ENCODE data around the gene TNK2. TPM values are rescaled to one million over a fixed set of nuclear protein-coding genes. Genes with fewer than 3 reads are reported as not detected.

The TNK2 gene
- total RNA-seq, 1 donor from 2014 or later: 39.1 TPM

- DNase-seq (ENCODE audit: low read depth): peak; percentile 79
- H3K9me3 Mint-ChIP-seq (ENCODE audit: unreplicated experiment): no peaks in the 10 kb centered on the region
- Histone ChIP-seq H3K4me3 (ENCODE audit: insufficient read depth, low read depth, low read length) (peak overlapping the region; percentile 78), H3K9me3 (ENCODE audit: insufficient read depth, low read depth, low read length) (no peaks in the 10 kb centered on the region), H3K4me2 (ENCODE audit: low read length) (peak overlapping the region; percentile 100), H3K27me3 (ENCODE audit: insufficient read depth, low read length) (no peaks in the 10 kb centered on the region), H4K20me1 (ENCODE audit: insufficient read depth, low read length) (peaks cover 18% of the 10 kb centered on the region), H3K9ac (ENCODE audit: low read length) (peak overlapping the region; percentile 80), H3K36me3 (ENCODE audit: insufficient read depth, low read length) (no peaks in the 10 kb centered on the region), H3K79me2 (ENCODE audit: insufficient read depth, low read length) (peaks cover 62% of the 10 kb centered on the region), H3K4me1 (ENCODE audit: insufficient read depth, low read length) (peaks cover 64% of the 10 kb centered on the region), H2AFZ (ENCODE audit: low read depth, low read length) (peak overlapping the region; percentile 84), H3K27ac (ENCODE audit: low read depth, low read length) (peak overlapping the region; percentile 41)
- TF ChIP-seq EZH2 (IDR thresholded peaks at IDR 0.05; ENCODE audit: insufficient read depth, low read length) (no peak), CTCF (IDR thresholded peaks at IDR 0.05; ENCODE audit: insufficient read depth, low read depth, low read length) (no peak)
- H3K4me3 Mint-ChIP-seq (ENCODE audit: unreplicated experiment): peak overlapping the region; percentile 83
- no peak for FAIRE-seq
- peak overlapping the region; percentile 66 for H3K27ac Mint-ChIP-seq (ENCODE audit: unreplicated experiment)
- no peaks in the 10 kb centered on the region for H3K36me3 Mint-ChIP-seq (ENCODE audit: low read depth, unreplicated experiment)
- peaks cover 37% of the 10 kb centered on the region for H3K4me1 Mint-ChIP-seq (ENCODE audit: low read depth, unreplicated experiment)
- no peaks in the 10 kb centered on the region for H3K27me3 Mint-ChIP-seq (ENCODE audit: low read depth, unreplicated experiment)
Measured at GRCh38 chr3:195896361-195897080, 11.8 kb downstream of the TNK2 start.

GRCh38 chr3:195895861-195896360 is 12.4 kb downstream of the TNK2 start:
- TF ChIP-seq CTCF (IDR thresholded peaks at IDR 0.05; ENCODE audit: insufficient read depth, low read depth, low read length) (no peak), EZH2 (IDR thresholded peaks at IDR 0.05; ENCODE audit: insufficient read depth, low read length) (no peak)

More at GRCh38 chr3:195895861-195896360, 12.4 kb downstream of the TNK2 start:
- Mint-ChIP-seq H3K4me3 (ENCODE audit: unreplicated experiment) (peak overlapping the region; percentile 83), H3K4me1 (ENCODE audit: low read depth, unreplicated experiment) (peaks cover 39% of the 10 kb centered on the region), H3K36me3 (ENCODE audit: low read depth, unreplicated experiment) (no peaks in the 10 kb centered on the region), H3K27ac (ENCODE audit: unreplicated experiment) (peak overlapping the region; percentile 66), H3K27me3 (ENCODE audit: low read depth, unreplicated experiment) (no peaks in the 10 kb centered on the region), H3K9me3 (ENCODE audit: unreplicated experiment) (no peaks in the 10 kb centered on the region)
- Histone ChIP-seq H3K27me3 (ENCODE audit: insufficient read depth, low read length) (no peaks in the 10 kb centered on the region), H2AFZ (ENCODE audit: low read depth, low read length) (peak overlapping the region; percentile 84), H3K36me3 (ENCODE audit: insufficient read depth, low read length) (no peaks in the 10 kb centered on the region), H3K79me2 (ENCODE audit: insufficient read depth, low read length) (peaks cover 61% of the 10 kb centered on the region), H3K9ac (ENCODE audit: low read length) (peak overlapping the region; percentile 80), H3K4me1 (ENCODE audit: insufficient read depth, low read length) (peaks cover 62% of the 10 kb centered on the region), H3K9me3 (ENCODE audit: insufficient read depth, low read depth, low read length) (no peaks in the 10 kb centered on the region), H4K20me1 (ENCODE audit: insufficient read depth, low read length) (peaks cover 20% of the 10 kb centered on the region), H3K4me2 (ENCODE audit: low read length) (peak overlapping the region; percentile 100), H3K4me3 (ENCODE audit: insufficient read depth, low read depth, low read length) (peak overlapping the region; percentile 78), H3K27ac (ENCODE audit: low read depth, low read length) (peak overlapping the region; percentile 41)
- no peak for DNase-seq (ENCODE audit: low read depth)
- no peak for FAIRE-seq
